ENCODE measurements around the gene GAREM2. TPM values are rescaled to one million over a fixed set of nuclear protein-coding genes. Genes with fewer than 3 reads are reported as not detected.

Gene GAREM2
- total RNA-seq, 1 experiment from 2014 or later: 2.6 TPM

- Mint-ChIP-seq H3K27me3 (ENCODE audit: unreplicated experiment) (no peaks in the 10 kb centered on the region), H3K9me3 (ENCODE audit: low read depth, unreplicated experiment) (no peaks in the 10 kb centered on the region), H3K4me1 (ENCODE audit: low read depth, unreplicated experiment) (no peaks in the 10 kb centered on the region), H3K27ac (ENCODE audit: unreplicated experiment) (no peak overlapping the region), H3K36me3 (ENCODE audit: insufficient read depth, unreplicated experiment) (peaks cover 7% of the 10 kb centered on the region), H3K4me3 (ENCODE audit: low read depth, unreplicated experiment) (no peak overlapping the region)
- no TSS peak for BruUV-seq (replicated peaks)
- TF ChIP-seq CTCF (IDR thresholded peaks at IDR 0.05; ENCODE audit: unreplicated experiment): no peak
- intact Hi-C loops (cut with micrococcal nuclease; ENCODE audit: unreplicated experiment): no loop called here
- DNase-seq: no peak
- CTCF ChIA-PET: no interaction called here
Observed at GRCh38 chr2:26130763-26131162, 42.1 kb upstream of the GAREM2 start.

- Mint-ChIP-seq H3K4me3 (ENCODE audit: low read depth, unreplicated experiment) (no peak overlapping the region), H3K27me3 (ENCODE audit: unreplicated experiment) (no peaks in the 10 kb centered on the region), H3K4me1 (ENCODE audit: low read depth, unreplicated experiment) (peaks cover 8% of the 10 kb centered on the region), H3K36me3 (ENCODE audit: insufficient read depth, unreplicated experiment) (peaks cover 22% of the 10 kb centered on the region), H3K27ac (ENCODE audit: unreplicated experiment) (no peak overlapping the region), H3K9me3 (ENCODE audit: low read depth, unreplicated experiment) (no peaks in the 10 kb centered on the region)
- intact Hi-C loops (cut with micrococcal nuclease; ENCODE audit: unreplicated experiment): no loop called here
- DNase-seq: no peak
- TF ChIP-seq CTCF (IDR thresholded peaks at IDR 0.05; ENCODE audit: unreplicated experiment): no peak
- CTCF ChIA-PET: no interaction called here
- BruUV-seq (replicated peaks): no TSS peak
Observed at GRCh38 chr2:26136451-26136850, 36.4 kb upstream of the GAREM2 start.

- Mint-ChIP-seq H3K4me3 (ENCODE audit: low read depth, unreplicated experiment) (no peak overlapping the region), H3K4me1 (ENCODE audit: low read depth, unreplicated experiment) (peaks cover 23% of the 10 kb centered on the region), H3K36me3 (ENCODE audit: insufficient read depth, unreplicated experiment) (peaks cover 22% of the 10 kb centered on the region), H3K27me3 (ENCODE audit: unreplicated experiment) (no peaks in the 10 kb centered on the region), H3K9me3 (ENCODE audit: low read depth, unreplicated experiment) (no peaks in the 10 kb centered on the region), H3K27ac (ENCODE audit: unreplicated experiment) (peak overlapping the region; percentile 17)
- DNase-seq: no peak
- no TSS peak for BruUV-seq (replicated peaks)
- intact Hi-C loops (cut with micrococcal nuclease; ENCODE audit: unreplicated experiment): no loop called here
- TF ChIP-seq CTCF (IDR thresholded peaks at IDR 0.05; ENCODE audit: unreplicated experiment): no peak
- CTCF ChIA-PET: no interaction called here
Observed at GRCh38 chr2:26139269-26140183, 33.4 kb upstream of the GAREM2 start.

GRCh38 chr2:26141145-26141769, 31.6 kb upstream of the GAREM2 start:
- Mint-ChIP-seq H3K4me1 (ENCODE audit: low read depth, unreplicated experiment) (peaks cover 33% of the 10 kb centered on the region), H3K27ac (ENCODE audit: unreplicated experiment) (peak overlapping the region; percentile 47), H3K4me3 (ENCODE audit: low read depth, unreplicated experiment) (no peak overlapping the region), H3K9me3 (ENCODE audit: low read depth, unreplicated experiment) (no peaks in the 10 kb centered on the region), H3K27me3 (ENCODE audit: unreplicated experiment) (no peaks in the 10 kb centered on the region), H3K36me3 (ENCODE audit: insufficient read depth, unreplicated experiment) (peaks cover 22% of the 10 kb centered on the region)
- CTCF ChIA-PET: no interaction called here
- intact Hi-C loops (cut with micrococcal nuclease; ENCODE audit: unreplicated experiment): no loop called here
- BruUV-seq (replicated peaks): no TSS peak
- DNase-seq: no peak
- no peak for TF ChIP-seq CTCF (IDR thresholded peaks at IDR 0.05; ENCODE audit: unreplicated experiment)

Data from Calu3 (cell line).